ENCODE data around the gene WDR27. TPM values are rescaled to one million over a fixed set of nuclear protein-coding genes. Genes with fewer than 3 reads are reported as not detected.

The WDR27 gene
- total RNA-seq, 3 donors from 2014 or later (not counting 1 experiment from before 2014, with no cell fraction given): 12.7 to 31.0 (median 25.3) TPM

DNA sequence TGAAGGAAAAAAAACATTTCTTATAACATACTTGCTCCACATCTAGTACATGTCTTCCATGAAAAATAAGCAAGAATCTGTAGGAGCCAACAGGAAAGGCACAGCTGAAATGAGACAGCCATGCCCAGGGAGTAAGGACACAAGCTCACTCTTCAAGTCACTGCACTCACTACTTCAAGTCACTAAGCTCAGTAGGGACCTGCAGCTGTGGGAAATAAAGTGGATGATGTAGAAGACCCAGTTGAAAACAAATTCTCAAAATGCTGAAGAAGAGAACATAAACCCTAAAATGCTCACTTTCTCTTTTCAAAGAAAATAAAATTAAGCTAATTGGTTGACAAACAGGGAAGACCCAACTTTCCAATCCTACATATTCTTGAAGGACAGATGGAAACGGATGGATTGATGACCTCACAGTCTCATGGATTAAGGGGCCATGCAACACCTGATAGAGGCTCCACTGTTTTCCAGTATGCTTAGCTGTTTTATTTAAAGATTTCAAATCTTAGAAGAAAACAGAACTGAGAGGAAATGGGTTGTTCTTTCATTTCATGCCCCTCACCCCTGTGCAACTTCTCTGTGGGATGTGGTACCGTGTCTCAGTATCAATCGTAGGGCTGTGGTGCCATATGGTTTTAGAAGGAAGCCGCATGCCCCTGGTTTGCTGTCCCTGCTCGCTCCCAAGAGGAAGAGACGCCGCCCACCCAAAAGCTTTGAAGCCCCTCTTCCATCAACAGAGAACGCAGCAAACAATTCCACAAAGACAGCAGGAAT, 133.3 kb downstream of the WDR27 start:
- intact Hi-C loops (cut with micrococcal nuclease): no loop called here
- peaks cover 4% of the 10 kb centered on the region for H3K4me1 ChIP-seq (ENCODE audit: control insufficient read depth, insufficient read depth, low read length)
- no peaks in the 10 kb centered on the region for H3K27me3 ChIP-seq (ENCODE audit: control insufficient read depth, insufficient read depth, low read length)
- Mint-ChIP-seq H3K4me3 (peak overlapping the region; percentile 25), H3K27ac (no peak overlapping the region), H3K9me3 (no peaks in the 10 kb centered on the region), H3K4me1 (peaks cover 0 to 13% of the 10 kb centered on the region in 2 donors), H3K27me3 (ENCODE audit: low read depth in 2 of 2) (no peaks in the 10 kb centered on the region), H3K36me3 (no peaks in the 10 kb centered on the region)
- 50% methylated on average over 6 of the region's 8 CpGs for WGBS (ENCODE audit: insufficient coverage)
- no peak overlapping the region for H3K27ac ChIP-seq (ENCODE audit: low read length)
- no peak for DNase-seq
- TF ChIP-seq, protein P1, sequence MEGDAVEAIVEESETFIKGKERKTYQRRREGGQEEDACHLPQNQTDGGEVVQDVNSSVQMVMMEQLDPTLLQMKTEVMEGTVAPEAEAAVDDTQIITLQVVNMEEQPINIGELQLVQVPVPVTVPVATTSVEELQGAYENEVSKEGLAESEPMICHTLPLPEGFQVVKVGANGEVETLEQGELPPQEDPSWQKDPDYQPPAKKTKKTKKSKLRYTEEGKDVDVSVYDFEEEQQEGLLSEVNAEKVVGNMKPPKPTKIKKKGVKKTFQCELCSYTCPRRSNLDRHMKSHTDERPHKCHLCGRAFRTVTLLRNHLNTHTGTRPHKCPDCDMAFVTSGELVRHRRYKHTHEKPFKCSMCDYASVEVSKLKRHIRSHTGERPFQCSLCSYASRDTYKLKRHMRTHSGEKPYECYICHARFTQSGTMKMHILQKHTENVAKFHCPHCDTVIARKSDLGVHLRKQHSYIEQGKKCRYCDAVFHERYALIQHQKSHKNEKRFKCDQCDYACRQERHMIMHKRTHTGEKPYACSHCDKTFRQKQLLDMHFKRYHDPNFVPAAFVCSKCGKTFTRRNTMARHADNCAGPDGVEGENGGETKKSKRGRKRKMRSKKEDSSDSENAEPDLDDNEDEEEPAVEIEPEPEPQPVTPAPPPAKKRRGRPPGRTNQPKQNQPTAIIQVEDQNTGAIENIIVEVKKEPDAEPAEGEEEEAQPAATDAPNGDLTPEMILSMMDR (IDR thresholded peaks at IDR 0.05): no peak
- H3K36me3 ChIP-seq (ENCODE audit: control insufficient read depth, insufficient read depth, low read length): no peaks in the 10 kb centered on the region
- peak in 1 of 3 donors; percentile 48 for ATAC-seq
- H3K4me3 ChIP-seq (ENCODE audit: low read length): no peak overlapping the region
- no peaks in the 10 kb centered on the region for H3K9me3 ChIP-seq (ENCODE audit: control insufficient read depth, insufficient read depth, low read length)

GRCh38 chr6:169567819-169568218, 134.0 kb downstream of the WDR27 start:
- Mint-ChIP-seq H3K27ac (no peak overlapping the region), H3K4me3 (no peak overlapping the region)

DNA sequence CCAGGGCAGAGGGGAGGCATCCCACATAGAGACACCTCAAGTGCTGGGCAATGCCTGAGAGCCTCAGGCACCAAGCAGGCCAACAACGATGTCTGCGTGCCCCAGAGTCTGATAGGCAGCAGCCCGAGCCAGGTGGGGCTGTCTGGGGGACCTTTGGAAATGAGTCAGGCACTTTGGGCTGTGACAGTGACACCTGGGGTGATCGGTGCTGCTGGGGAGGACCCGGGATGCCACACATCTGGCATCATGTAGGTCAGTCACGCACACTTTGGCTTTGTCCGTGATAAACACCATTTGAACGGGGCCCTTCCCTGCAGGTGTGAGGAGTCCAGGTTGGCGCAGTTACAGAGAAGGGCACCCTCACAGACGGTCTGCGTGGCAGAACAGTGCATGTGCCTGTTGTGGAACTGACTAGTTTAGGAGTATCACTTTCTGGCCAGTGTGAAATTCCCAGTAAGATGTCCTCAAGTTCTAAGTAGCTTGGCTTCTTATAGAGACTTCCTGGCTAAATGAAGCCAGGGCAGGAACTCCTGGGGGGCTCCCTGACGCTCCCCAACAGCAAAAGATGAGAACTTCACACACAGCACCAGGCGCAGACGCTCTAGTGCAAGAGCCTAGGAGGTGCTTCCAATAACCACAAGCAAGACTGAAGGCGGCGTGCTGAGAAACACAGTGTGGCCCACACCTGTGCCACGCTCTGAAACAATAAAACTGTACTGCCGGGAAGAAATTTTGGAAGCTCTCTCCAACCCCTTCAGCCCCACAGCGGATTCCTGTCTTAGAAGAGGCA, 134.7 kb downstream of the WDR27 start:
- Mint-ChIP-seq H3K36me3 (peaks cover 1% of the 10 kb centered on the region), H3K4me1 (peaks cover 0 to 13% of the 10 kb centered on the region in 2 donors), H3K27me3 (ENCODE audit: low read depth in 2 of 2) (no peaks in the 10 kb centered on the region), H3K9me3 (no peaks in the 10 kb centered on the region), H3K27ac (no peak overlapping the region), H3K4me3 (no peak overlapping the region)
- Histone ChIP-seq H3K9me3 (ENCODE audit: control insufficient read depth, insufficient read depth, low read length) (no peaks in the 10 kb centered on the region), H3K4me3 (ENCODE audit: low read length) (no peak overlapping the region), H3K36me3 (ENCODE audit: control insufficient read depth, insufficient read depth, low read length) (no peaks in the 10 kb centered on the region), H3K27ac (ENCODE audit: low read length) (no peak overlapping the region), H3K4me1 (ENCODE audit: control insufficient read depth, insufficient read depth, low read length) (peaks cover 4% of the 10 kb centered on the region), H3K27me3 (ENCODE audit: control insufficient read depth, insufficient read depth, low read length) (no peaks in the 10 kb centered on the region)
- ATAC-seq (no peak), DNase-seq (no peak)
- intact Hi-C loops (cut with micrococcal nuclease): no loop called here
- WGBS (ENCODE audit: insufficient coverage): 89% methylated on average over 19 of the region's 19 CpGs
- TF ChIP-seq, protein P1 (IDR thresholded peaks at IDR 0.05): no peak

More at GRCh38 chr6:169567819-169568218, 134.0 kb downstream of the WDR27 start:
- Mint-ChIP-seq H3K36me3 (no peaks in the 10 kb centered on the region), H3K27me3 (ENCODE audit: low read depth in 2 of 2) (no peaks in the 10 kb centered on the region), H3K9me3 (no peaks in the 10 kb centered on the region), H3K4me1 (peaks cover 0 to 13% of the 10 kb centered on the region in 2 donors)
- H3K4me3 ChIP-seq (ENCODE audit: low read length): no peak overlapping the region
- H3K27me3 ChIP-seq (ENCODE audit: control insufficient read depth, insufficient read depth, low read length): no peaks in the 10 kb centered on the region
- ATAC-seq (no peak), DNase-seq (no peak)
- intact Hi-C loops (cut with micrococcal nuclease): no loop called here
- TF ChIP-seq, protein P1 (IDR thresholded peaks at IDR 0.05): no peak
- peaks cover 4% of the 10 kb centered on the region for H3K4me1 ChIP-seq (ENCODE audit: control insufficient read depth, insufficient read depth, low read length)
- no peaks in the 10 kb centered on the region for H3K36me3 ChIP-seq (ENCODE audit: control insufficient read depth, insufficient read depth, low read length)
- no peaks in the 10 kb centered on the region for H3K9me3 ChIP-seq (ENCODE audit: control insufficient read depth, insufficient read depth, low read length)
- no peak overlapping the region for H3K27ac ChIP-seq (ENCODE audit: low read length)
- WGBS (ENCODE audit: insufficient coverage): 86% methylated on average over 11 of the region's 11 CpGs

All from natural killer cell (primary cell).